Neural cell (in vitro differentiated cells): ENCODE data around the gene FLOT1. TPM values are rescaled to one million over a fixed set of nuclear protein-coding genes. Genes with fewer than 3 reads are reported as not detected.

Experiments
- H2AFZ ChIP-seq: fragments of 200-600, 300-800 bp; sonication (generic), shearing (Covaris generic); 2 replicates; pipeline ENCODE4 v1.6.0; 2014; ENCODE audit warnings: low read depth, mild to moderate bottlenecking, antibody characterized with exemption, low read length, moderate library complexity
- H3F3A ChIP-seq: fragments of 200-600 bp; shearing (Covaris generic); 2 replicates; pipeline ENCODE4 v1.6.1; 2016; ENCODE audit warnings: mild to moderate bottlenecking, moderate library complexity, mixed read lengths, antibody characterized with exemption, low read length; ENCODE audit not compliant: insufficient read depth, poor library complexity, severe bottlenecking
- H3K27ac ChIP-seq: fragments of 200-600, 300-800 bp; sonication (generic), shearing (Covaris generic); 2 replicates; pipeline ENCODE4 v1.5.1; 2014; ENCODE audit warnings: mild to moderate bottlenecking, low read length, moderate library complexity
- H3K27me3 ChIP-seq: fragments of 300-800, 200-600 bp; sonication (generic), shearing (Covaris generic); 2 replicates; pipeline ENCODE4 v1.6.0; 2014; ENCODE audit warnings: mild to moderate bottlenecking, low read depth, low read length, moderate library complexity; ENCODE audit not compliant: insufficient read depth
- H3K36me3 ChIP-seq: fragments of 300-800, 200-600 bp; sonication (generic), shearing (Covaris generic); 2 replicates; pipeline ENCODE4 v1.5.1; 2014; ENCODE audit warnings: mild to moderate bottlenecking, antibody characterized with exemption, low read length, moderate library complexity; ENCODE audit not compliant: insufficient read depth
- H3K4me2 ChIP-seq: fragments of 300-800, 200-600 bp; sonication (generic), shearing (Covaris generic); 2 replicates; pipeline ENCODE4 v1.6.0; 2014; ENCODE audit warnings: mild to moderate bottlenecking, low read length
- H3K4me3 ChIP-seq: fragments of 300-800, 200-600 bp; sonication (generic), shearing (Covaris generic); 2 replicates; pipeline ENCODE4 v1.5.1; 2014; ENCODE audit warnings: mild to moderate bottlenecking, low read length, moderate library complexity
- H3K79me2 ChIP-seq: fragments of 200-600 bp; shearing (Covaris generic); replicated peaks from 2 replicates; pipeline ENCODE4 v1.6.0; 2014; ENCODE audit warnings: mild to moderate bottlenecking, low read length, moderate library complexity; ENCODE audit not compliant: insufficient read depth
- H3K9ac ChIP-seq: fragments of 300-800, 200-600 bp; sonication (generic), shearing (Covaris generic); 2 replicates; pipeline ENCODE4 v1.6.1; 2016; ENCODE audit warnings: mild to moderate bottlenecking, low read length, mixed read lengths
- H3K9me2 ChIP-seq: fragments of 200-600 bp; shearing (Covaris generic); 2 replicates; pipeline ENCODE4 v1.6.1; 2016; ENCODE audit warnings: mild to moderate bottlenecking, low read length, mixed read lengths; ENCODE audit not compliant: insufficient read depth
- H3K9me3 ChIP-seq: fragments of 200-600, 300-800 bp; sonication (generic), shearing (Covaris generic); 2 replicates; pipeline ENCODE4 v1.6.1; 2016; ENCODE audit warnings: mild to moderate bottlenecking, mixed run types, low read length, moderate library complexity, mixed read lengths
- H4K20me1 ChIP-seq: fragments of 200-600 bp; shearing (Covaris generic); 2 replicates; pipeline ENCODE4 v1.6.1; 2016; ENCODE audit warnings: mild to moderate bottlenecking, mixed run types; ENCODE audit not compliant: insufficient read depth
- CTCF ChIP-seq: fragments of 450-650 bp; IDR thresholded peaks from 2 replicates; pipeline ENCODE4 v1.5.1; 2014; ENCODE audit warnings: antibody characterized with exemption, mild to moderate bottlenecking, moderate library complexity; ENCODE audit not compliant: poor library complexity, severe bottlenecking
- EP300 ChIP-seq: fragments of 450-650 bp; conservative IDR thresholded peaks from 2 replicates; pipeline ENCODE4 v1.6.1; 2014; ENCODE audit warnings: antibody characterized with exemption, mild to moderate bottlenecking, moderate library complexity; ENCODE audit not compliant: poor library complexity, severe bottlenecking
- EZH2 ChIP-seq: fragments of 200-600, 300-800 bp; shearing (Covaris generic), sonication (generic); IDR thresholded peaks from 2 replicates; pipeline ENCODE4 v1.6.1; 2014; ENCODE audit warnings: antibody characterized with exemption, low read length, borderline replicate concordance, mild to moderate bottlenecking; ENCODE audit not compliant: insufficient read depth, poor library complexity, severe bottlenecking
- MXI1 ChIP-seq: fragments of 450-650 bp; conservative IDR thresholded peaks from 2 replicates; pipeline ENCODE4 v1.6.1; 2014; ENCODE audit warnings: antibody characterized with exemption, mild to moderate bottlenecking; ENCODE audit not compliant: poor library complexity, severe bottlenecking
- POLR2AphosphoS5 ChIP-seq: IDR thresholded peaks from 2 replicates; pipeline ENCODE4 v1.6.1; 2012
- RAD21 ChIP-seq: fragments of 450-650 bp; conservative IDR thresholded peaks from 2 replicates; pipeline ENCODE4 v1.6.1; 2014; ENCODE audit warnings: antibody characterized with exemption, mild to moderate bottlenecking, moderate library complexity
- REST ChIP-seq: IDR thresholded peaks from 2 replicates; pipeline ENCODE4 v1.6.1; 2012; ENCODE audit warnings: borderline replicate concordance
- SMC3 ChIP-seq: fragments of 450-650 bp; conservative IDR thresholded peaks from 2 replicates; pipeline ENCODE4 v1.6.1; 2014; ENCODE audit warnings: antibody characterized with exemption, mild to moderate bottlenecking, moderate library complexity; ENCODE audit not compliant: poor library complexity
- TAF1 ChIP-seq: IDR thresholded peaks from 2 replicates; pipeline ENCODE4 v1.6.1; 2012; ENCODE audit warnings: low read depth
- polyA plus RNA-seq: library from polyadenylated mRNA; depleted of rRNA; stranded (reverse); fragments of >200 nt; gene quantifications from 2 replicates; pipeline ENCODE4 v1.2.3, GENCODE V29; 2014

The FLOT1 gene
- polyA plus RNA-seq, 1 donor from 2014 or later = 72.7 TPM

- no peaks in the 10 kb centered on the region for H3F3A ChIP-seq
- no peaks in the 10 kb centered on the region for H4K20me1 ChIP-seq
- no peak overlapping the region for H3K4me3 ChIP-seq
- H3K9me3 ChIP-seq = no peaks in the 10 kb centered on the region
- H2AFZ ChIP-seq = no peak overlapping the region
- H3K9ac ChIP-seq = no peak overlapping the region
- H3K27me3 ChIP-seq = no peaks in the 10 kb centered on the region
- no peak overlapping the region for H3K4me2 ChIP-seq
- H3K27ac ChIP-seq = no peak overlapping the region
- no peaks in the 10 kb centered on the region for H3K9me2 ChIP-seq
- no peaks in the 10 kb centered on the region for H3K79me2 ChIP-seq
- TF ChIP-seq MXI1 (no peak), EP300 (no peak), TAF1 (no peak), RAD21 (no peak), EZH2 (no peak), SMC3 (no peak), CTCF (no peak), REST (no peak), POLR2AphosphoS5 (no peak)
- H3K36me3 ChIP-seq = no peaks in the 10 kb centered on the region
Observed at GRCh38 chr6:30782425-30783014, 40.0 kb upstream of the FLOT1 start.

- Histone ChIP-seq H3K79me2 (no peaks in the 10 kb centered on the region), H3K4me3 (no peak overlapping the region), H3K27me3 (no peaks in the 10 kb centered on the region), H3K9me3 (no peaks in the 10 kb centered on the region), H3K27ac (no peak overlapping the region), H4K20me1 (no peaks in the 10 kb centered on the region), H2AFZ (no peak overlapping the region), H3K4me2 (no peak overlapping the region), H3F3A (no peaks in the 10 kb centered on the region), H3K36me3 (no peaks in the 10 kb centered on the region), H3K9ac (no peak overlapping the region), H3K9me2 (no peaks in the 10 kb centered on the region)
- TF ChIP-seq TAF1 (no peak), EP300 (no peak)
Observed at GRCh38 chr6:30781743-30782424, 39.4 kb upstream of the FLOT1 start.
